Measurements from ENCODE around the gene STARD3. TPM values are rescaled to one million over a fixed set of nuclear protein-coding genes. Genes with fewer than 3 reads are reported as not detected.

The STARD3 gene
- total RNA-seq, 1 experiment from 2014 or later: 47.7 TPM

- no TSS peak for BruUV-seq (replicated peaks)
- Histone ChIP-seq H3K9me2 (ENCODE audit: insufficient read depth) (no peaks in the 10 kb centered on the region), H3K9me3 (ENCODE audit: insufficient read depth, low read depth) (no peaks in the 10 kb centered on the region), H3K79me2 (ENCODE audit: low read depth) (peaks cover 51% of the 10 kb centered on the region), H3F3A (ENCODE audit: insufficient read depth, low read depth) (no peaks in the 10 kb centered on the region; the same call in 1 of the 2 replicates), H3K36me3 (ENCODE audit: low read depth) (no peaks in the 10 kb centered on the region), H2AFZ (no peak overlapping the region), H3K27ac (no peak overlapping the region), H3K4me3 (no peak overlapping the region), H3K4me1 (replicated peaks; ENCODE audit: insufficient read depth) (peaks cover 6% of the 10 kb centered on the region), H3K4me2 (no peak overlapping the region), H3K27me3 (ENCODE audit: insufficient read depth, low read depth) (no peaks in the 10 kb centered on the region), H4K20me1 (ENCODE audit: insufficient read depth) (peaks cover 12% of the 10 kb centered on the region)
- ChIA-PET CTCF (no interaction called here), POLR2A (ENCODE audit: unreplicated experiment) (interaction anchor here (0.6 kb wide), 1 partner anchor 94 kb away, joined by 17 read pairs; no protein-coding TSS in a partner anchor)
- TF ChIP-seq CTCF (conservative IDR thresholded peaks at IDR 0.05): no peak
- no peak for TF ChIP-seq EZH2 (IDR thresholded peaks at IDR 0.05; ENCODE audit: low read depth)
- no peak for DNase-seq
- intact Hi-C loops (cut with micrococcal nuclease; ENCODE audit: unreplicated experiment): no loop called here
Observed at GRCh38 chr17:39643271-39643670, 6.3 kb downstream of the STARD3 start.

GRCh38 chr17:39647256-39647655 is 10.3 kb downstream of the STARD3 start:
- H3K4me2 ChIP-seq: no peak overlapping the region
- H3K4me3 ChIP-seq: no peak overlapping the region
- H3K27me3 ChIP-seq (ENCODE audit: insufficient read depth, low read depth): no peaks in the 10 kb centered on the region
- no peak overlapping the region for H3K27ac ChIP-seq
- no TSS peak for BruUV-seq (replicated peaks)
- ChIA-PET POLR2A (ENCODE audit: unreplicated experiment) (interaction anchor here (0.6 kb wide), 1 partner anchor 428 kb away, joined by 3 read pairs; no protein-coding TSS in a partner anchor), CTCF (interaction anchor here (0.6 kb wide), 1 partner anchor 94 kb away, joined by 3 read pairs; no protein-coding TSS in a partner anchor)
- no peaks in the 10 kb centered on the region; the same call in 1 of the 2 replicates for H3K4me1 ChIP-seq (replicated peaks; ENCODE audit: insufficient read depth)
- no peaks in the 10 kb centered on the region; the same call in 1 of the 2 replicates for H3F3A ChIP-seq (ENCODE audit: insufficient read depth, low read depth)
- peaks cover 15% of the 10 kb centered on the region for H4K20me1 ChIP-seq (ENCODE audit: insufficient read depth)
- no peaks in the 10 kb centered on the region for H3K9me3 ChIP-seq (ENCODE audit: insufficient read depth, low read depth)
- H3K9me2 ChIP-seq (ENCODE audit: insufficient read depth): no peaks in the 10 kb centered on the region
- H2AFZ ChIP-seq: no peak overlapping the region
- TF ChIP-seq CTCF (conservative IDR thresholded peaks at IDR 0.05) (no peak), EZH2 (IDR thresholded peaks at IDR 0.05; ENCODE audit: low read depth) (no peak)
- intact Hi-C loops (cut with micrococcal nuclease; ENCODE audit: unreplicated experiment): no loop called here
- DNase-seq: no peak
- peaks cover 23% of the 10 kb centered on the region for H3K79me2 ChIP-seq (ENCODE audit: low read depth)
- no peaks in the 10 kb centered on the region for H3K36me3 ChIP-seq (ENCODE audit: low read depth)

GRCh38 chr17:39648616-39649366 is 11.8 kb downstream of the STARD3 start:
- H3K4me3 ChIP-seq: no peak overlapping the region
- intact Hi-C loops (cut with micrococcal nuclease; ENCODE audit: unreplicated experiment): no loop called here
- H3K36me3 ChIP-seq (ENCODE audit: low read depth): no peaks in the 10 kb centered on the region
- no peaks in the 10 kb centered on the region for H3F3A ChIP-seq (ENCODE audit: insufficient read depth, low read depth)
- no peak overlapping the region for H2AFZ ChIP-seq
- DNase-seq: no peak
- no TSS peak for BruUV-seq (replicated peaks)
- no peaks in the 10 kb centered on the region for H3K9me2 ChIP-seq (ENCODE audit: insufficient read depth)
- no peaks in the 10 kb centered on the region for H3K9me3 ChIP-seq (ENCODE audit: insufficient read depth, low read depth)
- peaks cover 11% of the 10 kb centered on the region for H3K79me2 ChIP-seq (ENCODE audit: low read depth)
- TF ChIP-seq CTCF (conservative IDR thresholded peaks at IDR 0.05) (no peak), EZH2 (IDR thresholded peaks at IDR 0.05; ENCODE audit: low read depth) (no peak)
- peaks cover 18% of the 10 kb centered on the region for H4K20me1 ChIP-seq (ENCODE audit: insufficient read depth)
- no peaks in the 10 kb centered on the region for H3K27me3 ChIP-seq (ENCODE audit: insufficient read depth, low read depth)
- H3K27ac ChIP-seq: no peak overlapping the region
- no peaks in the 10 kb centered on the region for H3K4me1 ChIP-seq (replicated peaks; ENCODE audit: insufficient read depth)
- CTCF ChIA-PET: no interaction called here
- H3K4me2 ChIP-seq: no peak overlapping the region
- POLR2A ChIA-PET (ENCODE audit: unreplicated experiment): interaction anchor here (0.7 kb wide), 1 partner anchor 50 kb away, joined by 3 read pairs; no protein-coding TSS in a partner anchor

All from PC-9 (cell line).